Stimulated activated CD8-positive, alpha-beta memory T cell treated with anti-CD3 and anti-CD28 coated beads, Interleukin-15, amount 100 ng/mL, for 48 hours (primary cell): Measurements from ENCODE around the gene NLRP5.
"Not testable (repeated sequence)": the region's sequence is repeated elsewhere in the genome, so short reads cannot be mapped to it uniquely, and the experiment has no call there.

Experiments used
- DNase-seq, 2 donors: peaks; one replicate each; pipeline ENCODE4 v3.0.0-alpha.2; 2020; ENCODE audit warnings: low read depth in 2 of 2

Gene NLRP5

DNA sequence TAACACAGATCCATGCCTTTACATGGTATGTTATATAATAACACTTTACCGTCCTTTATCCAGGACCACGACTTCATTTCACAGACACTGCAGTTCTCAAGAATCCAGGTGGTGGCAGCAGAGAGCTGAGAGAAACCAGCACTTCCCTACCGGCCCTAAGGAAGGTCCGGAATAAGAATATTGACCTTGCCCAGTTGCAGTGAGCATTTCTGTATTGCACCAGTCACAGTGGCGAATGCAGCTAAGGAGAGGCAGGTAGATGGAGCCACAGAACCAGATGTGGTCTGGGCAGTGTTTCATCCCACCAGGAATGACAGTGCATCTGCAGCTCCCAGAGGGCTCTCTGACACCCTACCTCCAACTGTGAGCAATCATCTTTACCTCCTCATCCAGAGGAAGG, 89.9 kb downstream of the NLRP5 start:
- DNase-seq, result no peak

DNA sequence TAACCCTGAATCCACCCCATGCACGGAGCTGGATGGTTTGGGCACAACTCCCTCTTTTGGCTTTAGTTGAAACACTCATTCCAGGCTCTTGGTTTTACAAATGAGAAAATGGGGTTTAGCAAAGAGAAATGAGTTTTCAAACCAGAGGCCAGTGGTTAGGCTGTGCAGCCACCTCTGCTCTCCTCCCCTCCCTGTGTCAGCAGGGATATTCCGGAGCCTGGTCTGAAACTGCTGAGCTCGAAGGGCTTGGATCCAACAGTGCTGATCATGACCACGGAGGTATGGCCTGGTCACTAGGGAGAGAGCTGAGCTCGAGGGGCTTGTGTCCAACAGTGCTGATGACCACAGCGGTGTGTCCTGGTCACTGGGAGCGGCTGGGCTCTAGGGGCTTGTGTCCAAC, 93.0 kb downstream of the NLRP5 start:
- no peak for DNase-seq

DNA sequence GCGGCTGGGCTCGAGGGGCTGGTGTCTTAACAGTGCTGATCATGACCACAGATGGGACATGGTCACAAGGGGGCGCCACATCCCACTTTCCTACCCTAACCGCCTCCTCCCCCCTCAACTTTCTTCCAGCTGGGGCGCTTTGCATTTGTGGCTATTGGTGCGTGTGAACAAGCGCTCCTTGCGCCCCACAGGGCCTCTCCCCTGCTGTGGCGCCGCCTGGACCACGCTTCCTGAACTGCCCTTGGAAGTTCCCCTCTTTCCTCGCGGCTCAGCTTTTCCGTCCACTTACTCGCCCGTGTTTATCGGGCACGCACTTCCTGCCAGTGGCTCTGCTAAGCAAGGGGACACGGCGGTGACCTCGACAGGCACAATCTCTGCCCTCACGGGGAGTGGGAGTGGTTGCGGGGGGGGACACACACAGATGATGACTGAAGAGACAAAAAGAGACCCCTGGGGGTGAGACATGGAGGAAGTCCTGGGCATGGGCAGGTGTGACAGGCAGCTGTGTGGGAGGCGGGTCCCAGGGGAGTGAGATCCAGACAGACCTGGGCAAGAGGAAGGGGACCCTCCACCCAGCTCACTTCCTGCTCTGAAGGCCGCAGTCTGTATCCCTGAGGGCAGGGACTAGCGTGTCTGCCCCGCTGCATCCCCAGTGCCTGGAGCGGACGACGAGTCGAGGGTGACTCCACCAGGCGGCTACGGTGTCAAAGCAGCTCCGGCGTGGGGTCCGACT, 94.3 kb downstream of the NLRP5 start:
- DNase-seq, result peak; percentile 40 to 49

DNA sequence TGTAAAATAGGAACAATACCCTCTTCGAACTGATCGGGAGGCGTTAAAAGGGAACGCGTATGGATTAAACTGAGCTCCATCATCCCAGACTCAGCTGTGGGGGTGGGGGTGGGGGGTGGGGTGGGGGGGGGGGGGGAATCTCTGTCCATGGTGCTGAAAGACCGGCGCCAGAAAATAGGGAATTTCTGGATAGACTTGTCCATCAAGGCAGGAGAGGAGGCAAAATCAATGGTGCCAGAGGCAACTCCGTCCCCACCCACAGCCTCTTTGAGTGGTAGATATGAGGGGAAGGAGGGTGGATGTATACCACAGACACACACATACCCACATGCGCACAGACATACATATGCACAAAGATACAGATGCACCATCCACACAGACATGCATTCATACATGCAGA, 97.1 kb downstream of the NLRP5 start:
- DNase-seq, result no peak

DNA sequence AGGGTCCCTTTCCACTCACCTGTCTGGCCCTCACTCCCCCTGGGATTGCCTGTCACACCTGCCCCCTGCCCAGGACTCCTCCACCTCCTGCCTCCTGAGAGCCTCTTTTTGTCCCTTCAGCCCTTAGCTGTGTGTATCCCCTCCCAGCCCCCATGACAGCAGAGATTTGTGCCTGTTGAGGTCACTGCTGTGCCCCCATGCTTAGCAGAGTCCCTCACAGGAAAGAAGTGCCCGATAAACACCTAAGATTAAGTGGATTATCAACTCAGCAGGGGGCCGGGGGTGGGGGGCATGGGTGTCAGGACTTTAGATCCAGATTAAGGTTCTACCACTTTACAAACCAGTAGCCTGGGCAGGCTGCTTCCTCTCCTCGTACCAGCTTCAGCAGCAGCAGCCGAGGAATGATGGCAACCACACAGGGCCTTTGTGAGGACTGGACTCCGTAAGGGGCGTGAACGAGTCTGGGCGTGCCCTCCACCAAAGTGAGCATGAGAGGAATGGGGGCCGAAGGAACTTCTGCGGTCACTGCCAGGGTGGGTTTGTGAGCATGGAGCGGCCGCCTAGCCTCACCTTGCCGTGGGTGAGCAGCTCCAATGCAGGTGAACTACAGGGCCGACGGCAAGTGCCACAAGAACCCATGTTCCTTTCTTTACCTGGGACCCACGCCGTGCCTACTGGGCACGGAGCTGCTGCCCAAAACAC, 98.4 kb downstream of the NLRP5 start:
- DNase-seq, result no peak

DNA sequence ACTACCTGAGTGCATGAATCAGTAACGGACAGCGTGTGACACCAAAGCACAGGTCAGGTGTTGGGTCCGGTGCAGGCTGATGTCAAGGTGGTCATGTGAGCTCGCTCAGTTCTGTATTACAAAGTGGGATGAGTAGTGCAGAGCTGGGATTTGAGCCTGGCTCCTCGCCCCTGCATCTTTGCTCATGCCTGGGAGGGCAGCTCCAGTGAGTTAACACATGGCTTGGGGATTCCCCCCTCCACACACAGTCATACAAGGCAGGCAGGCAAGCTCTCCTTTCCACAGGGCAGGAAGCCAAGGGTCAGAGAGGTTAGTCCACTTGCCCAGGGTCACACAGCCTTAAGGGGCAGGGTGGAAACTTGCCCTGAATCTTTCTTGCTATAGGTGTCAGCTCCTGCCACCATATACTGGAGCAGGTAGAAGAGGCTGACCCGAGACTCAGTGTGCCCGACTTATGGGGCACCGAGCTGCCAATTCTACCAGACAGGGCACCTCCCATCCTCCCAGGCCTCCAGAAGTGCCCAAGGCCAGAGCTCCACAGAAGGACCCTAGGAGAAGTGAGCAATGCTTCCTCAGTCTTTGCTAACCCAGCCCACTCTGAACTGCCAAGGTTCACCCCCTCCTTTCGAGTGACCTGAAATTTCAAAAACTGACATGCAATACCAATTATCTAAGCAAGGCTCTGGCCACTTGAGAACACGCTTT, 99.1 kb downstream of the NLRP5 start:
- DNase-seq, result no peak

DNA sequence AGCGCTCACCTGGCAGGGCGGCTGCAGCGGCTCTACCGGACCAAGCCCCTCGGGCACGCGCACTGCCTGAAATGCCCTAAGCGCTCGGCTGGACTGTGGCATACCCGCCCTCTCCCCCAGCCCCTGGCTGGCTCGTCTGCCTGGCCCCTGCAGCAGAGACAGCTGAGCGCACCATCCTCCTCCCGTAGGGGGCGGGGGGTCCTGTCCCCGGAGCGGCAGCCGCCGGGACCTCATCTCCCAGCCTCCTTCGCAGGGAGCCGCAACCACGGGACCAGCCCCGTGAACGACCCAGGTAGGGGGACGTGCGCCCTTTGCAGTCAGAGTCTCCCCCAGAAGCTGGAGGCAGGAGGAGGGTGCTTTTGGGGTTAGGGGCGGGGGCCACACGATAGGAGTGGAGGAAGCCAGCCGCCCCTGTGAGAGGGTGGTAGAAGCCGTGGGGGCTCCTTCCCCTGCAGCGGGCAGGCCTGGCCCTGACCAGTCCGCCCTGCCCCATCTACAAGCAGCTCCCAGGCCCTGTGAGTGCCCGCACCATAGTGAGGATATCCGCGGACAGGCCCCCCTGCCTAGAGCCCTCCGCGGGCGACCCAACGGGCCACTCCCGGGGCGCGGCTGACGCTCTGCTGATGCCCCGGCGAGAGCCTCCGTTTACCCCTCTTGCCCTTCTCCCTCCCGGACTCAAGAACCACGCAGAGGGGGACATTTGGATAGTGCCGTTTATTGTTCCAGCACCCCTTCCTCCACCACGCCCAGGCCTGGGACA, 100.3 kb downstream of the NLRP5 start:
- no peak for DNase-seq

DNA sequence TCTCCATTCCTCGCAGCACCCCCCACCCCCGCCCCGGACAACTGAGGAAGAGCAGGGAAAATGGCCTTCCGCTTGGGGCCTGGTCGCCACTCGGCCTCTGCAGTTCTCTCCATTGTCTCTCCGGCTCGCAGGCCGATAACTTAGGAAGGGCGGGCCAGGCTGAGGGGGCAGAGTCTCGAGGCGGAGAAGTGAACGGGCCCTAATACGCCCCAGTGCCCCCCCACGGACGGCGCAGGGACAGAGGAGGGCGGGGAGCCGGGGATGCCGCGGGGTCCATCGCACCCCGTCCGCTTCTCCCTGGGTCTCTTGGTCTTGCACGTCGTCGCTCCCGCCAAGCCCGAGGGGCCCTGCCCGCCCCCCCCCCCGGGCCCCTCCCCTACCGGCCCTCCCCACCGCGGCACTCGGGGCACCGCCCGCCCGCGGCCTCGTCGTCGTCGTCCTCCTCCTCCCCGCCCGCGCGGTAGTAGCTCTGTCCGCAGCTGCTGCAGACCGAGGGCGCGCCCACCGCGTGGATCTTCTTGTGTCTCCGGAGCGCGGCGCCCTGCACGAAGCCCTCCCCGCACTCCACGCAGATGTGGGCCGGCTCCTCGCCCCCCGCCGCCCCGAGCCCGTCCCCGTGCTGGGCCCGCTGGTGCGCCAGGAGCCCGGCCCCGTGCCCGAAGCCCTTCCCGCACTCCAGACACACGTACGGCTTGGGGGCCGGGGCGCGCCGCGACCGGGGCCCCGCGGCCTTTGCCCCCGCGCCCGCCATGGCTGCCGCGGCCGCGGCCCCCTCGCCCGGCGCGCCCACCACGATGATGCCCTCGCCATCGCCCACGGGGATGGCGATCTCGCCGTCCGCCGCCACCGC, 101.3 kb downstream of the NLRP5 start:
- DNase-seq, result no peak

DNA sequence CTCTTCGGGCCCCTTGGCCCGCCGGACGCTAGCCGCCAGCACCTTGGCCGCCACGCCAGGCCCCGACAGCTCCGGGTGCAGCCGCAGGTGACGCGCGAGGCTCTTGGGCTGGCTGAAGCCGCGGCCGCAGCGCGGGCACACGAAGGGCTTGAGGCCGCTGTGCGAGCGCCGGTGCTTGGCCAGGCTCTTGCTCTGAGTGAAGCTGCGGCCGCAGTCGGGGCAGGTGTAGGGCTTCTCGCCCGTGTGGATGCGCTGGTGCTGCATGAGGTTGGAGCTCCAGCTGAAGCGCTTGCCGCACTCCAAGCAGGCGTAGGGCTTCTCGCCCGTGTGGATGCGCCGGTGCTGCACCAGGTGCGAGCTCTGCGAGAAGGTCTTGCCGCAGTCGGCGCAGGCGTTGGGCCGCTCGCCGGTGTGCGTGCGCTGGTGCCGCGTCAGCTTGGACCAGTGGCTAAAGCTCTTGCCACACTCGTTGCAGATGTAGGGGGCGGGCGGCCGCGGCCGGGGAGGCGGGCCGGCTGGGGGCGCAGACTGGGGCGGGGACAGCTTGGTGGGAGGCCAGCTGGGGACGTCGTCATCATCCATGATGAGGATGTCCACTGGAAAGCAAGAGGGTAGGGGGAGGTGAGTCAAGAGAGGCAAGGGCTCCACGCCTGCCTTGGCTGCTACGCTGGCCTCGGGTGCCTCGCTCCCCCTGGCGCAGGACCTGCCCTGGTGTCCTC, 102.1 kb downstream of the NLRP5 start:
- DNase-seq, result no peak

DNA sequence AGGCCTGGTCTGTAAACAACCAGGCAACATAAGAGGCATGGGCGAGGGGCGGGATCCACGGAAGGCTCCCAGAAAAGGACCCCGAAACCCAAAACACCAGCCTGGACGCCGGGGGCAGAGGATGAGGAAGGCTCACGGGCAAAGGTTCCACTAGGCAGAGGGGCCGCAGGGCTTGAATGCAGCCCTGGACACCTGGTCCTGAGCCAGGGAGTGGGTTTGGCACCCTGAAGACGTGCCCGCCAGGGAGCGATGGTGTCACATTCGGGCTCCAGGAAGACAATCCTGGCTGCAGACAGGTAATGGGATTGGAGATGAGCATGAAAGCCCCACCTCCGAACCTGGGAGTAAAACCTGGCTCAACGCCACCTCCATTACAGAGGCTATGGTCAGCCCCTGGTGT, 102.8 kb downstream of the NLRP5 start:
- DNase-seq, result no peak

DNA sequence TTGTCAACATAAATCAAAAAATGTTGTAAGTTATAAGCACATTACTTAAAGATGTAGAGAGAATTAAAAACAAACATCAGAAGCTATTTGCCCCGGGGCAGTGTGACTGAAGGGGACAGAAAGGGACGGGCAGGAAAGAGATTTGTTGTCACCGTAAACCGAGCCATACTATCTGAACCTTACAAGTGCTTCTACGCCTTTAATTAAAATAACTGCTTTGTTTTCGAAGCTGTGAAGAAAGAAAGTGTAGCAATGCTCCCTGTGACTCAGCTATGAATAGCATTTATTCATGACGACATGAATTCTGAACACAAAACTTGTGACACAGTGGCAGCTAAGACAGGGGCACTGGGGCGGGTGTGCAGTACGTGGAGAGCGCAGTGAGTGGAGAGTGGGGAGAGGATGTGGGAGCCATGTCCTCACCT, 104.5 kb downstream of the NLRP5 start:
- DNase-seq, result no peak

DNA sequence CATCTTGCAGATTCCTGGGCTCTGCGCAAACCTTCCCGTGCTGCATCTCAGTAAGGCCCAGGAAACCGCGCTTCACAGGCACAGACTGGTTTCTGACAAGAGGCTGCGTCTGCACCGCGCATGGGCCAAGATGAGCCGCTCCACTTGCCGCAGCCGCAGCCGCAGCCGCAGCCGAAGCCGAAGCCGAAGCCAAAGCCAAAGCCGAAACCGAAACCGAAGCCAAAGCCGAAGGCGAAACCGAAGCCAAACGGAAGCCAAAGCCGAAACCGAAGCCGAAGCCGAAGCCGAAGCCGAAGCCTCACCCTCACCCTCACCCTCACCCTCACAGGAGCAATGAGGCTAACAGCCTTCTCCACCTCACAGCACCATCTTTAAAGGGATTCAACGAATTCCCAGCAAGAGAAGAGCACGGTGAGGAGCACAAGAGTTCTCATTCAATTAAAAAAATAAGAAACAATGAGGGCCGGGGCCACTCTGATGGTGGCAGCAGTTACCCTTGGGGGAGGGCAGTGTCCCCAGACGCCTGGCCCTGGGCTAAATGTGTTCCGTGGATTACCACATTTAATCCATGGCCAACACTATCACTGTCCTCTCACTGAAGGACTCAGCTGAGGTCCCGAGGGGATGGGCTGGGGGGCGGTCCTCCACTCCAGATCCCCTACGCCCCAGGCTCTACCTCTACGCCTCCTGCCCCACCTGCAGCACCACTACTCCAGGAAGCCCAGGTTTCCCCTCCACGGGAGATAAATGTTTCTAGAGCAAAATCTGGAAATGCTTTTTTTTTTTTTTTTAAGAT, 105.4 kb downstream of the NLRP5 start:
- no peak for DNase-seq

DNA sequence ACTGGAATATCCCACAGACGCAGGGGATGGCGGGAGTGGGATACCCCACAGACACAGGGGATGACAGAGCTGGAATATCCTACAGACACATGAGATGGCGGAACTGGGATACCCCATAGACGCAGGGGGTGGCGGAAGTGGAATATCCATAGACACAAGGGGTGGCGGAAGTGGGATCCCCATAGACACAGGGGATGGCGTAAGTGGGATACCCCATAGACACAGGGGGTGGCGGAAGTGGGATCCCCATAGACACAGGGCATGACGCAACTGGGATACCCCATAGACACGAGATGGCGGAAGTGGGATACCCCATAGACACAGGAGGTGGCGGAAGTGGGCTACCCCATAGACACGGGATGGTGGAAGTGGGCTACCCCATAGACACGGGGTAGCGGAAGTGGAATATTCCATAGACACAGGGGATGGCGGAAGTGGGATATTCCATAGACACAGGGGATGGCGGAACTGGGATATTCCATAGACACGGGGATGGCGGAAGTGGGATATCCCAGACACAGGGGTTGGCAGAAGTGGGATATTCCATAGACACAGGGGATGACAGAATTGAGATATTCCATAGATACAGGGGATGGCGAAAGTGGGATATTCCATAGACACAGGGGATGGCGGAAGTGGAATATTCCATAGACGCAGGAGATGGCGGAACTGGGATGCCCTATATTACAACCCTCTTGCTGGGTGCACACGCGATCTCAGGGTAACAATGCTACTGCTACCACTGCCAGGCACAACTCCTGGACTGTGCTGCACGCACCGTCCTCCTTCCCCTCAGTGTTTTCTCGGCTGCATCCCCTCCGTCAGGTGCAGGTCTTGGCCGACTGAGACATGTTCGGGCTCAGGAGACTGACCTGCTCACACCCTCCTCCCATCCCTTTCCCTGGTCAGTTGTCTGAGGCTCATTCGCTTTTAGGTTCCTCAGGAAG, 106.4 kb downstream of the NLRP5 start:
- no peak for DNase-seq

DNA sequence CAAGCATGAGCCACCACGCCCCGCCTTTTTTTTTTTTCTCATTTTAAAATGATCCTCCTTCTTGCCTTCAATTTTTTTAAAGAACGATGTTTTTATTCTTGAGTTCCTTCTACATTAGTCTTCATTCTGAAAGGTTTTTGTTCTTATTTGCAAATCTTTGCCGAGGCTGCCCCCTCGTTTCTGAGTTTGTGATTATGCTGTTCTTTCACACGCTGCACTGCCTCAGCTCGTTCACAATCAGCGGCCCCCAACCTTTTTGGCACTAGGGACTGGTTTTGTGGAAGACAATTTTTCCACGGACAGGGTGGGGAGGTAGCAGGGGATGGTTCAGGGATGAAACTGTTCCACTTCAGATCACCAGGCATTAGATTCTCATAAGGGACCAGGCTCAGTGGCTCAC, 107.9 kb downstream of the NLRP5 start:
- DNase-seq, result no peak

DNA sequence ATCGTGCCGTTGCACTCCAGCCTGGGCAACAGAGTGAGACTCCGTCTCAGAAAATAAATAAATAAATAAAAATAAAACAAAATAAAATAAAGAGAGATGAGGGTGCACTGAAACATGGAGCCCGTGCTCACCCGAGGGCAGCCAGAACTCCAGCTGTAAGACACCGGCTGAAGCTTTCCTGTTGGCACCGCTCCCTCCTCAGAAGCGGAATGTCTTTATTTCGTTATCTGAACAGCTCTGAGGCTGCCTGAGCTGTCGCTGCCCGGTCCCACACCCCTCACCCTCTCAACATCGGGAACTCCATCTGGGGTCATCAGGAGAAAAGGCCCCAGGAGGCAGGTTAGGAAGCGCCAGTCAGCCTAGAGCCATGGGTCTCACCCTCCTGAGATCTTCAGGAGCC, 110.1 kb downstream of the NLRP5 start:
- DNase-seq, result no peak

DNA sequence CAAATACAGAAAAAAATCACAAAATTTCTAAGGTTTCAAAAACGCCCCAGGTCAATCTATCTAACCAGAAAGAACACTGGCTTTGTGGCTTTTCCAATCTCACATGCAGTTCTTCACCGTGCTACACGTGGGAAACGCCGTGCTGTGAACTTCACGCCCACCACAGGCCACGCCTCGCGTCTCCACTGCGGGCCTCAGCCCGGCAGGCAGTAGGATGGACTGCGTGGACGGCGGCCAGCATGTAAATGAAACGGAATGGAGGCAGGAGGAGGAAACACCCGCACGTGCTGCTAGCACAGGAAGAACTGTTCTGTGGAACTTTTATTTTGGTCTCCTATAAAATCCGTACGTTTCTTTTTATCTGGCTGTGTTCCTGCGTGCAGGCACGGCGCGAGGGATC, 110.7 kb downstream of the NLRP5 start:
- no peak for DNase-seq

DNA sequence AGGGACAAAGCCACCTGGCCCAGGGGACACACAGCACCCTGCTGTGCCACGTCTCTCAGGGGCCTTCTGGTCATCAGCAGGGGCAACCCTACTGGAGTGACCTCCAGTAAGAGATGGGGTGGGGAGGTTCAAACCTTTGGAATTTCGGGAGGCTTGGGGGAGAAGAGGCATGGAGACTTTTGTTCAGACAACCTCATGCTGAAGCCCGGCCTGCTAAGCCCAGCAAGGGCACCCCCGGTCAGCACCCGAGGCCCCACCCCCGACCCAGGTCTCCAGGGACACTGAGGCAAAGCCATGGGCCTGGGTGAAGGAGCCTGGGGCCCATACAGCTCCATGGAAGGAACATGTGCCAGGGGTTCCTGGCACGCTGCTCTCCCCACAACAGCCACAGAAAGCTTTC, 111.2 kb downstream of the NLRP5 start:
- no peak for DNase-seq

DNA sequence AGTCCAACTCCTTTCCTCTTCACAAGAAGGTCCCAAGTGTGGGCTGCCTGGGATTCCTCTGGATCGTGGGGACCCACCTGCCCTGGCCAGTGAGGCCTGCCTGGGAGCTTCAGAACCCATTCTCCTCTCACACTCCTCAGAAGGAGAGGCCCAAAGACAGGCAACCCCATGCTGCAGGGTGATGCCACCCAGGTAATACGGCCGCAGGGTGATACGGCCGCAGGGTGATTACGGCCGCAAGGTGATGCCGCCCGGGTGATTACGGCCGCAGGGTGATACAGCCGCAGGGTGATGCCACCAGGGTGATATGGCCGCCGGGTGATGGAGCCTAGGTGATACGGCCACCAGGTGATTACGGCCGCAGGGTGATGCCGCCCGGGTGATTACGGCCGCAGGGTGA, 111.7 kb downstream of the NLRP5 start:
- not testable (repeated sequence) for DNase-seq
